GM12878 (cell line): ENCODE results near the gene POLN. TPM values are rescaled to one million over a fixed set of nuclear protein-coding genes. Genes with fewer than 3 reads are reported as not detected.

Experiments used
- ATAC-seq: fragments of 200-7000 bp; cut with Tn5 transposase; 3 replicates; pipeline ENCODE4 v1.9.1; 2020; ENCODE audit warnings: mild to moderate bottlenecking, moderate library complexity
- BruUV-seq: library from RNA; stranded (reverse); fragments of 400-500 nt; replicated peaks from 2 replicates; lab custom pipeline; 2021; lab: Mats Ljungman, UMichigan
- CTCF ChIA-PET: fragments of 300-600 bp; sonication (Branson Sonifier 250); formaldehyde crosslinking; extraction: SDS; loops from one replicate; lab custom pipeline; 2021; ENCODE audit warnings: inconsistent platforms; lab: Yijun Ruan, JAX
- POLR2A ChIA-PET: fragments of 350-600 bp; formaldehyde crosslinking; extraction: SDS; loops from one replicate; lab custom pipeline; 2021; ENCODE audit warnings: inconsistent platforms; lab: Charles Lee
- RAD21 ChIA-PET: fragments of 300-600 bp; sonication (Branson Sonifier 250); formaldehyde crosslinking; loops from one replicate; lab custom pipeline; 2023; ENCODE audit warnings: antibody characterized with exemption; ENCODE audit not compliant: unreplicated experiment; lab: Charles Lee
- SMC1A ChIA-PET: fragments of 300-600 bp; sonication (Branson Sonifier 250); formaldehyde crosslinking; loops from one replicate; lab custom pipeline; 2023; ENCODE audit not compliant: unreplicated experiment, uncharacterized antibody; lab: Charles Lee
- DNase-seq: peaks from one replicate; pipeline ENCODE4 v3.0.0-alpha.2; 2011; ENCODE audit warnings: low read depth, low spot score
- FAIRE-seq: peaks from 3 replicates; lab custom pipeline; 2011; peaks lifted over from hg19 to GRCh38; lab: Jason Lieb, UNC
- H2AFZ ChIP-seq: 2 replicates; pipeline ENCODE4 v1.6.0; 2011; ENCODE audit warnings: low read depth, low read length, control low read depth; ENCODE audit not compliant: control insufficient read depth
- H3K27ac ChIP-seq: 2 replicates; pipeline ENCODE4 v1.5.1; 2011; ENCODE audit warnings: control low read depth; ENCODE audit not compliant: control insufficient read depth, insufficient read depth
- H3K27me3 ChIP-seq, 2 experiments: replicated peaks in 1 of 2; 2 replicates each; pipeline versions ENCODE4 v1.6.0 to v1.6.1; 2011; ENCODE audit warnings: low read length in 1 of 2; ENCODE audit not compliant: control insufficient read depth in 2 of 2, insufficient read depth in 2 of 2
- H3K36me3 ChIP-seq, 2 experiments: 2 replicates each; pipeline ENCODE4 v1.5.1; 2011; ENCODE audit warnings: low read length in 1 of 2; ENCODE audit not compliant: control insufficient read depth in 2 of 2, insufficient read depth in 2 of 2
- H3K4me1 ChIP-seq: 2 replicates; pipeline ENCODE4 v1.6.1; 2011; ENCODE audit warnings: mild to moderate bottlenecking, low read length, moderate library complexity, mixed read lengths; ENCODE audit not compliant: control insufficient read depth, insufficient read depth
- H3K4me2 ChIP-seq: 2 replicates; pipeline ENCODE4 v1.6.0; 2011; ENCODE audit warnings: control low read depth; ENCODE audit not compliant: control insufficient read depth, insufficient read depth
- H3K4me3 ChIP-seq: fragments of 200-600 bp; sonication (generic); 2 replicates; pipeline ENCODE4 v1.5.1; 2016
- H3K79me2 ChIP-seq: 2 replicates; pipeline ENCODE4 v1.6.0; 2011; ENCODE audit warnings: low read length; ENCODE audit not compliant: control insufficient read depth, insufficient read depth
- H3K9ac ChIP-seq: 2 replicates; pipeline ENCODE4 v1.8.0; 2011; ENCODE audit warnings: low read length, control low read depth, mixed read lengths; ENCODE audit not compliant: control insufficient read depth, insufficient read depth
- H3K9me3 ChIP-seq: replicated peaks from 3 replicates; pipeline ENCODE4 v1.5.1; 2011; ENCODE audit warnings: mild to moderate bottlenecking, low read length; ENCODE audit not compliant: control insufficient read depth, insufficient read depth
- H4K20me1 ChIP-seq: 2 replicates; pipeline ENCODE4 v1.6.0; 2011; ENCODE audit not compliant: control insufficient read depth, insufficient read depth
- ESRRA ChIP-seq: IDR thresholded peaks from 2 replicates; pipeline ENCODE4 v1.6.1; 2012; ENCODE audit warnings: mild to moderate bottlenecking, low read length, improper control_type of control experiment
- GATAD2B ChIP-seq: fragments of 450-650 bp; conservative IDR thresholded peaks from 2 replicates; pipeline ENCODE4 v1.6.1; 2017; ENCODE audit warnings: low read depth, mild to moderate bottlenecking, moderate library complexity
- NBN ChIP-seq: fragments of 450-650 bp; IDR thresholded peaks from 2 replicates; pipeline ENCODE4 v1.6.1; 2016
- POU2F2 ChIP-seq: IDR thresholded peaks from 3 replicates; pipeline ENCODE4 v1.6.1; 2011; ENCODE audit warnings: low read depth, mild to moderate bottlenecking, low read length, borderline replicate concordance
- SUZ12 ChIP-seq: fragments of 200-600 bp; sonication (generic); IDR thresholded peaks from one replicate; pipeline ENCODE4 v1.6.1; 2018; ENCODE audit warnings: antibody characterized with exemption, mild to moderate bottlenecking; ENCODE audit not compliant: unreplicated experiment
- TBL1XR1 ChIP-seq: IDR thresholded peaks from 2 replicates; pipeline ENCODE4 v1.6.1; 2012; ENCODE audit warnings: low read depth, low read length, improper control_type of control experiment
- ZNF274 ChIP-seq: IDR thresholded peaks from one replicate; pipeline ENCODE4 v1.8.0; 2011; ENCODE audit not compliant: insufficient read length, insufficient read depth
- WGBS: methylation state at CpG from one replicate; pipeline ENCODE4 v1.1.6; 2016; ENCODE audit warnings: low lambda C conversion rate; ENCODE audit not compliant: insufficient replicate concordance, insufficient coverage; ENCODE audit errors: missing lambda C conversion rate; 5-methylcytosine and 5-hydroxymethylcytosine counted together
- in situ Hi-C: fragments of 300-500 bp; cut with MboI; formaldehyde crosslinking; loops from 9 replicates; pipeline ENCODE4 v1.14.3; 2018; ENCODE audit warnings: mixed read lengths
- intact Hi-C: fragments of 100-400 bp; cut with micrococcal nuclease; formaldehyde crosslinking; loops from one replicate; pipeline ENCODE4 v1.14.2; 2022; ENCODE audit not compliant: unreplicated experiment
- polyA plus RNA-seq, 11 experiments: library from polyadenylated mRNA; depleted of rRNA in 4 of 11; unstranded in 6 of 11; stranded (reverse) in 5 of 11; fragments of >200 nt; fragmentation: Nextera tagmentation in 4 of 11; fragmentation: Illumina TruSeq in 1 of 11; extraction: Ambion mirVana in 4 of 11; extraction: Trizol in 1 of 11; gene quantifications; 1 replicate in 1 of 11; 2 replicates in 10 of 11; pipeline versions ENCODE4 v1.2.1 to v1.2.3, GENCODE V29; 2011 to 2016; ENCODE audit warnings: inconsistent platforms in 2 of 11, missing spikeins in 2 of 11, low read depth in 1 of 11
- total RNA-seq, 4 experiments: library from RNA; depleted of rRNA in 3 of 4; stranded (reverse); fragments of >200 nt in 3 of 4; fragmentation: Illumina TruSeq in 1 of 4; extraction: Trizol in 1 of 4; gene quantifications; 2 replicates each; pipeline versions ENCODE4 v1.2.1 to v1.2.3, GENCODE V29; 2013 to 2021
- TF ChIP-seq, protein P1 (sequence below): fragments of 450-650 bp; IDR thresholded peaks from 2 replicates; pipeline ENCODE4 v1.6.1; 2016; ENCODE audit warnings: mild to moderate bottlenecking

The POLN gene
- total and polyA plus RNA-seq, 10 of the 15 experiments (the other 5 are each of a cell fraction or from before 2014, with no cell fraction given): 0.09 to 2.0 (median 0.95) TPM; not detected in 1

DNA sequence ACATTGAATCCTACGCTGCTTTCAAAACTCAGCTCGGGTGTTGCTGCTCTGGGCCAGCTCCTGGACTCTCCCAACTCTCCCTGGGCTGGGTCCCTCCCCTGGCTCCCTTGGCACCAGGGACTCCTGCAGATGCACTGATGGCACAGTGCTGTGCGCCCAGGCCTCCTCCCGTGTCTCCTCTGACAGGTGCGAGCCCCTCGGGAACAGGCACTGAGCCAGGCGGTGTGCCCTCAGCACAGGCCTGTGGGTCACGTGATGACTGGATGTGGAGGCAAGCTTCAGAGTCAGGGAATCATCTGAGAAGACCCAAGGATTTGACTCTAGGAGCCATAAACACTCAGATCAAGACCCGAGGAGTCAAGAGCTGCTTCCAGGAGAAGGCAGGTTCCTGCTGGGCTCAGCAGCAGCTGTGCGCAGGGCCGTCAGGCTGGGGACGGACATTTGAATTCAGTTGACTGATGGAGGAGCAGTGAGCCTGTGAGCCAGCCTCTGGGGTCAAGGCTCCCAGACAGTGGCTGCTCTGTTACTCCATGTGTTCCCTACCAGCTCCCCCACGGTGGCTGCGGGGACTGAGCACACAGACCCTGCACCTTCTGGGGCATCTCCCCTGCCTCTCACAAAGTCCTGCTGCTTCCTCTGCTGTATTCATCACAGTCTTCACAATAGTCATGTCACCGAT, 149.8 kb downstream of the POLN start:
- Histone ChIP-seq H3K79me2 (no peaks in the 10 kb centered on the region), H3K4me2 (no peak overlapping the region), H4K20me1 (no peaks in the 10 kb centered on the region), H3K36me3 (no peaks in the 10 kb centered on the region), H3K9me3 (no peaks in the 10 kb centered on the region; the same call in 2 of the 3 replicates), H3K27ac (no peak overlapping the region), H3K27me3 (peaks cover 0 to 2% of the 10 kb centered on the region in 2 experiments; a peak in 2 of 4 replicates), H3K9ac (no peak overlapping the region), H3K4me3 (no peak overlapping the region), H2AFZ (no peak overlapping the region), H3K4me1 (no peaks in the 10 kb centered on the region)
- in situ Hi-C loops: no loop called here
- ATAC-seq (no peak), DNase-seq (no peak), FAIRE-seq (no peak)
- 54% methylated on average over 15 of the region's 15 CpGs for WGBS
- intact Hi-C loops: no loop called here
- ChIA-PET RAD21 (no interaction called here), CTCF (no interaction called here), SMC1A (no interaction called here), POLR2A (no interaction called here)
- TF ChIP-seq, protein P1, sequence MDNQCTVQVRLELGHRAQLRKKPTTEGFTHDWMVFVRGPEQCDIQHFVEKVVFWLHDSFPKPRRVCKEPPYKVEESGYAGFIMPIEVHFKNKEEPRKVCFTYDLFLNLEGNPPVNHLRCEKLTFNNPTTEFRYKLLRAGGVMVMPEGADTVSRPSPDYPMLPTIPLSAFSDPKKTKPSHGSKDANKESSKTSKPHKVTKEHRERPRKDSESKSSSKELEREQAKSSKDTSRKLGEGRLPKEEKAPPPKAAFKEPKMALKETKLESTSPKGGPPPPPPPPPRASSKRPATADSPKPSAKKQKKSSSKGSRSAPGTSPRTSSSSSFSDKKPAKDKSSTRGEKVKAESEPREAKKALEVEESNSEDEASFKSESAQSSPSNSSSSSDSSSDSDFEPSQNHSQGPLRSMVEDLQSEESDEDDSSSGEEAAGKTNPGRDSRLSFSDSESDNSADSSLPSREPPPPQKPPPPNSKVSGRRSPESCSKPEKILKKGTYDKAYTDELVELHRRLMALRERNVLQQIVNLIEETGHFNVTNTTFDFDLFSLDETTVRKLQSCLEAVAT: no peak
- no peak for TF ChIP-seq ZNF274
- no peak for TF ChIP-seq NBN
- TF ChIP-seq SUZ12: no peak
- no peak for TF ChIP-seq POU2F2
- BruUV-seq: no TSS peak

DNA sequence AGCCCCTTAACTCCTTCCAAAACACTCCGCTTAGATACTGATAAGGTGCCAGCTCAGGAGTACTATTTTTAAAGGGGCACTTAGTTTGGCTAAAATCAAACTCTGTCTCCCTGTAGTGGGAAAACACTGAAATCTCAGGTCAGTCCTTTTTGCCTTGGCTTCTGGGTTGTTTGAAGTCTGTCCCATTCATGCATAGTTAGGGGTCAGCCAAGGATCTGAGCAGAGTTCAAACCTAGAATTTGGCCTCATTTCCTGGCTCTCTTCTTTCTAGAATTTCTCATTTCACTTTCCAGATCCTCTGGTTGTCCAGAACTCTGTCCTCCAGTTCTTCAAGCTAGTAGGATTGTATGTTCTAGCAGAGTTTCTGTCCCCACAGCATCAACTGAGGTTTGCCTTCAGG, 151.3 kb downstream of the POLN start:
- no peaks in the 10 kb centered on the region for H3K79me2 ChIP-seq
- H3K27ac ChIP-seq: no peak overlapping the region
- no peaks in the 10 kb centered on the region for H4K20me1 ChIP-seq
- ChIA-PET CTCF (no interaction called here), POLR2A (no interaction called here), RAD21 (no interaction called here), SMC1A (no interaction called here)
- ATAC-seq (no peak), DNase-seq (no peak), FAIRE-seq (no peak)
- H3K9ac ChIP-seq: no peak overlapping the region
- WGBS: 93% methylated on average over 1 of the region's 1 CpG
- intact Hi-C loops: no loop called here
- TF ChIP-seq TBL1XR1 (no peak), ESRRA (no peak), GATAD2B (no peak)
- H3K4me2 ChIP-seq: no peak overlapping the region
- no peak overlapping the region for H3K4me3 ChIP-seq
- no TSS peak for BruUV-seq
- H3K4me1 ChIP-seq: no peaks in the 10 kb centered on the region
- H3K36me3 ChIP-seq: no peaks in the 10 kb centered on the region
- in situ Hi-C loops: no loop called here
- no peak overlapping the region for H2AFZ ChIP-seq
- no peaks in the 10 kb centered on the region; the same call in 2 of the 3 replicates for H3K9me3 ChIP-seq
- peaks cover 0 to 2% of the 10 kb centered on the region in 2 experiments; a peak in 3 of 4 replicates for H3K27me3 ChIP-seq
